Posterior cingulate gyrus (tissue), 11 donors: Measurements from ENCODE around the gene AK3.

Experiments used
- DNase-seq, 10 donors: peaks; one replicate each; pipeline versions ENCODE4 v3.0.0 to v3.0.0-alpha.2; 2020 to 2021; ENCODE audit warnings: mixed read lengths in 3 of 10
- intact Hi-C: fragments of 100-400 bp; cut with DNase I; formaldehyde crosslinking; loops from one replicate; pipeline ENCODE4 v1.15.1; 2023

The AK3 gene

GRCh38 chr9:4713849-4714248 lies 27.2 kb downstream of the AK3 start:
- intact Hi-C loops, result no loop called here
- DNase-seq, result no peak

DNA sequence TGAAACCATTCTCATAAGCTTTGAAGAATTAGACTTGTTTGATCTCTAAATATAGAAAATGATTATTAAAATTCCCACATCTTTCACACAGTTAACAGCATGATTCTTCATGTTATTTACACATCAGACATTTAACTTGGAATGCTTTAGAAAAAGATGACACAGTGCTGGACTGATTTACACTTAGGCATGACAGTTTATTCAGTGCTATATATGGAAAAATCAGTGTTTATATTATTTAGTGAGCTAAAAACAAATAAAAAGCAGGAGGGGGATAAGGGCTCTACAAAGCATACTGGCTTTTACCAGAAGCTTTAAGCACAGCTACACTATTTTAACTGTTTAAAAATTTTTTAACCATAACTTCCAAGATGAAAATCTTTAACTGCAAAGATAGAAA lies 31.6 kb downstream of the AK3 start:
- no peak for DNase-seq
- intact Hi-C loops, result no loop called here

DNA sequence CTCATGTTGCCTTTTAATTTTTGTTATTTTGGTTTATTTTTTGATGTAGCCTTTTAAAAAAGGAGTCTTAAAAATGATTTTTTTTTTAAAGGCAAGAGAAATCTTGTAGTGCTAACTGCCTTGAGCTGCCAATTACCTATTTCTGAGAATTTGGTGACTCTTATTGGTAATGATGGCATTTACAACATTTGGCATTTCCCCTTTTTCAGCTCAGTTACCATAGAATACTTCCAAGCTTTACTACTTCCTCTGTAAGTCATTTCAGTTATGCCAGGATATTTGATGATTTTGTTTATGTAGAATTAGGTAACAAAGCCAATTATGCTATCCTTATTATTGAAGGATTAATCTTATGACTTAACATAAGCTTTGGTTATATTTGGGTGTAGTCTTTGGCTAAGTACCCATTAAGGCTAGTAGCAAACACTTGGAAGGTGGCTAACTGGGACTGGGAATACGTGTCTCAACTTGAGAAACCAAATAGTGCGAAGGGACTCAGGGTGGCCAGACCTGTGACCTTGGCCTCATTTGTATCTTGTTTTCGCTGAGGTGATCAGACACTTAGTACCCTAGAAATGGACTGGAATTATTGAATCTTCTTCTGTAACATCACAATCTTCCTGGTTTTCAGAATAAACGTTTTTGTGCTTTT lies 33.9 kb downstream of the AK3 start:
- intact Hi-C loops, result no loop called here
- DNase-seq, result no peak

- intact Hi-C loops, result no loop called here
- no peak for DNase-seq
Measured at GRCh38 chr9:4706021-4706420, 35.0 kb downstream of the AK3 start.

GRCh38 chr9:4704129-4704528 lies 36.9 kb downstream of the AK3 start:
- no peak for DNase-seq
- intact Hi-C loops, result no loop called here

- intact Hi-C loops, result no loop called here
- DNase-seq, result no peak
Measured at GRCh38 chr9:4701526-4701925, 39.5 kb downstream of the AK3 start.

DNA sequence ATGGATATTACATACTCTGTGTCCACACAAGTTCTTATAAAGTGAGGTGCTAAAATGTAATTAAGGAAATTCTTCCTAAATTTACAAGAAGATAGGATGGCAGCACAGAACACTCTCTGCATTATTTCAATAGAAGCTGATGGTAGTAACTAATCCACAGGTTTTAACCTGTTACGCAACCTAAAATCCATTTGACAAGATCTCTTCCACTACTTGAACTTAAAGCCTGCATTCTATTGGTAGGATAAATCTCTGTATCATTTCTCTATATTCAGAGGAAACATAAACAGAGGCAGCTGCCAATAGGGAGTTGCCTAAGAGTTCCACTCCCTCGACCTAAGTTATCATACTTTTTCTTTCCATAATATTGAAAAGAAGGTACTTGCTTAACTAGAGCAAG lies 40.1 kb downstream of the AK3 start:
- intact Hi-C loops, result no loop called here
- no peak for DNase-seq

GRCh38 chr9:4700091-4700490 lies 40.9 kb downstream of the AK3 start:
- intact Hi-C loops, result no loop called here
- no peak for DNase-seq

DNA sequence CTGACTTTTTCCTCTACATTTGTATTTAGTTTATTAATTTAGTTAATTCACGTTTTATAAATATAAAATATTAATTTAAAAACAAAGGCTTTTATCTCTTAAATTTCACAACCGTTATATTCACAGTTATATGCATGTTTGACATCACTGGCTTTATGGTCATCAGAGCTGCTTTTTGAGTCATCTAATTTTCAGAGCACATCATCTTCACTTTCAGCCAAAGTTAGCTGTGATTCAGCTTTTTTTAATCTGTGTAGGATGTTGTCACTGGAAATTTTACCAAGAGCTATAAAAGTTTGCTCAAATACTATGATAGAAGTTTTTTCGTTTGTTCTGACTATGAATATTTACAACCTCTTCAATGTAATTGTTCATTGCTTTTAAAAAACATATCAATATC lies 49.2 kb downstream of the AK3 start:
- DNase-seq, result no peak
- intact Hi-C loops, result no loop called here

DNA sequence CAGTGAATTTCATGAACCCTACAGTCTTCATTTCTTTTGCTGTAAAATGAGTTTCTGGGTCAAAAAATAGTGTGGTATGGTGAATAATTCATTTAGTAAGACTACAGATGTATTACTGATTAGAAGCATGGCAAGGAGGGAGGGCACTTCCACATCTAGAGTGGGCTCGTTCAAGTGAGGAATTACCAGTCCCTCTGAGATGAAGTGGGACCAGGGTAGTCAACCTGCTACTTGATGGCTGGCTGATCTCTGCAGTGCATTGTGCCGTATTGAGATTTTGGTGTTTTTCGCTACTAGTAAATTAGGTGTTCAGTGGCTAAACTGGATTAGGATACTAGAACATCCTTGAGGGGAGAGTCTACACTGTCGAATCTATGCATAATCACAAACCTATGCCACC lies 50.9 kb downstream of the AK3 start:
- intact Hi-C loops, result no loop called here
- DNase-seq, result no peak

- DNase-seq, result peak in 1 of 10 donors; percentile 16
- intact Hi-C loops, result no loop called here
Measured at GRCh38 chr9:4689687-4690104, 51.3 kb downstream of the AK3 start.

GRCh38 chr9:4689021-4689420 lies 52.0 kb downstream of the AK3 start:
- intact Hi-C loops, result no loop called here
- no peak for DNase-seq

- no peak for DNase-seq
- intact Hi-C loops, result no loop called here
Measured at GRCh38 chr9:4686584-4686983, 54.4 kb downstream of the AK3 start.

DNA sequence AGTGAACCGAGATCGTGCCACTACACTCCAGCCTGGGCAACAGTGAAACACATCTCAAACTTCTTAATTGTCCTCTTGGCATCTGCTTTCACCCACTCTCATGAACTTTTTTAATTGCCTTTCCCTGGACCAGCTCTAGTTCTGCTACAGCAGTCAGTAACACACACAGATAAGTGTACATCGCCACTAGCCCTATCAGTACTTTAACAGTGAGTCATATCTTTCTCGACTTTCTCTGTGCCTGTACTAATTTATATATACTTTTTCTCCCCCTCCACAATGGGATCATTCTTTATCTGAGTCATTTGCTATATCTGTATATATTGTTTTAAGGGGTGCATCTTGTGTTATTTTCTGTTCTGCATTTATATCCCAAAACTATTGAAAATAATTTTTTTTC lies 54.9 kb downstream of the AK3 start:
- intact Hi-C loops, result no loop called here
- no peak for DNase-seq

DNA sequence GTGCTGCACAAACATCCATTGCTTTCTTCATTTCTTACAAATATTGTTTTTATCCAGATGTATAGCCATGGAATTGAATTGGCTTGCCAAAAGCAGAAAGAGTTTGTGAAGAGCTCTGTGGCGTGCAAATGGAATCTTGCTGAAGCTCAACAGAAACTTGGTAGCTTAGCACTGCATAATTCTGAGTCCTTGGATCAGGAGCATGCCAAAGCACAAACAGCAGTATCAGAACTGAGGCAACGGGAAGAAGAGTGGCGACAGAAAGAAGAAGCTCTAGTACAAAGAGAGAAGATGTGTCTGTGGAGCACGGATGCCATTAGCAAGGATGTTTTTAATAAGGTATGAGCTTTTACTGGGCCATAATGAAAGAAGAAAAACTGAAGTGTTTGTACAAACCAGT lies 56.2 kb downstream of the AK3 start:
- intact Hi-C loops, result no loop called here

DNA sequence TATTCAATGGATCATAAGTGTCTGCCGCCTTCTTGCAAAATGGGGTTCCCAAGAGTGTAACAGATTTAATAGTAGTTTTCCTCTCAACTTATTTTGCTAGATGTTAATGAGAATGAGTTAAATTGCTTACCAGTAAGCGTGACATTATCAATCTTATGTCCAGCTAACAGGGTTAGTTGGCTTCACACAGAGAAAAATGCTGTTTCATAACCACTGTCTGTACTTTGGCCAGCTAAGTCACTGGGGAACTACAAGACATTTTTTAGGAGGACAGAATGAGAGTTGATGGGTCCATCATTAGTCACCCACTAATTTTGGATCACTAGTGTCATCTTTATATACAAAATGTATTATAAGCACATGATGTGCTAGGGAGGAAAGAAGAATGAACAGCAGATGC lies 60.3 kb downstream of the AK3 start:
- DNase-seq, result no peak
- intact Hi-C loops, result no loop called here

More for the DNA sequence above, 56.2 kb downstream of the AK3 start:
- DNase-seq, result no peak

DNA sequence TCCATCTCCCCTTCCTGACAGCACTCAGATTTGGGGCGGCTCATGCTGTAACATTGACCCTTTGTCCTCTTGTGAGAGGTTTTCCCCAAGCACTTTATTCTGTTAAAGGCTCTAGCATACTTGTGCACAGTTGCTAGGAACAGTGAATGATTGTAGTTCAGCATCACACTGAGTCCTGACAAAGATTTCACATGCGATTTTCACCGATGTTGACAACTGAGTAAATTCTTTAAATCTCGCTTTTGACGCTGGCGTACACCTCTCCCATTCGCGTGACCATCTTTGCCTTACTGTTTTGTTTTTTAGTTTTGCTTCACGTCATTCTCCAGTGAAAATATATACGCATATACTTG lies 60.9 kb downstream of the AK3 start:
- DNase-seq, result no peak
- intact Hi-C loops, result no loop called here

GRCh38 chr9:4679268-4680172 lies 61.5 kb downstream of the AK3 start, which contains the start of gene CDC37L1:
Gene CDC37L1, plus strand, starts transcription at chr9:4679569. Its CDS starts 199 bp downstream, at chr9:4679768.
- intact Hi-C loops, result loop anchor here (2.0 to 10.0 kb wide), 4 partner anchors 17 to 945 kb away; partner anchors contain the start of genes AK3, JAK2, PLPP6 and RIC1
- peak; percentile 96 to 100 (median 98) for DNase-seq

- peak in 1 of 10 donors; percentile 21 for DNase-seq
- intact Hi-C loops, result loop anchor here (2.0 to 10.0 kb wide), 4 partner anchors 16 to 946 kb away; partner anchors contain the start of genes AK3, JAK2, PLPP6 and RIC1
Measured at GRCh38 chr9:4678679-4679267, 62.2 kb downstream of the AK3 start.

GRCh38 chr9:4677392-4677791 lies 63.6 kb downstream of the AK3 start:
- intact Hi-C loops, result loop anchor here (10.0 kb wide), 2 partner anchors 307 to 947 kb away; partner anchors contain the start of genes JAK2 and RIC1
- DNase-seq, result no peak

DNA sequence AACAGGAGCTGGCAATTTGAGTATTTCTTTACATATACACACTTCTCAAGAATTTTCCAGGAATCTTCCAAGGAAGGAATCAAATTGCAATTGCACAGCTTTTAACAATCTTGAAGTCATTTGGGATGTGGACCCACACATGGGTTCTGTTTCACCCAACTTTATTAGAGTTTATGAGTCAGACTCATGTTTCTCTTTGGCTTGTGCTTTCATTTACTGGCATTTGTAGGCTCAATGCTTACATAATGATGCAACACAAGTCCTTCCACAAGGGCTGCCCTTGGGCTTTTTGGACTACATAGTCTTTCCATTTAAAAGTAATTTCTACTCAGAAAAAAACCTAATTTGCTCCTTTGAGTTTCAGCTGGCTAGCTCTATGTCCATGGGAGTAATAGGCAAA lies 66.2 kb downstream of the AK3 start:
- intact Hi-C loops, result loop anchor here (10.0 kb wide), 2 partner anchors 310 to 950 kb away; partner anchors contain the start of genes JAK2 and RIC1
- no peak for DNase-seq
